ENCODE measurements around the gene TEAD3.

DNA sequence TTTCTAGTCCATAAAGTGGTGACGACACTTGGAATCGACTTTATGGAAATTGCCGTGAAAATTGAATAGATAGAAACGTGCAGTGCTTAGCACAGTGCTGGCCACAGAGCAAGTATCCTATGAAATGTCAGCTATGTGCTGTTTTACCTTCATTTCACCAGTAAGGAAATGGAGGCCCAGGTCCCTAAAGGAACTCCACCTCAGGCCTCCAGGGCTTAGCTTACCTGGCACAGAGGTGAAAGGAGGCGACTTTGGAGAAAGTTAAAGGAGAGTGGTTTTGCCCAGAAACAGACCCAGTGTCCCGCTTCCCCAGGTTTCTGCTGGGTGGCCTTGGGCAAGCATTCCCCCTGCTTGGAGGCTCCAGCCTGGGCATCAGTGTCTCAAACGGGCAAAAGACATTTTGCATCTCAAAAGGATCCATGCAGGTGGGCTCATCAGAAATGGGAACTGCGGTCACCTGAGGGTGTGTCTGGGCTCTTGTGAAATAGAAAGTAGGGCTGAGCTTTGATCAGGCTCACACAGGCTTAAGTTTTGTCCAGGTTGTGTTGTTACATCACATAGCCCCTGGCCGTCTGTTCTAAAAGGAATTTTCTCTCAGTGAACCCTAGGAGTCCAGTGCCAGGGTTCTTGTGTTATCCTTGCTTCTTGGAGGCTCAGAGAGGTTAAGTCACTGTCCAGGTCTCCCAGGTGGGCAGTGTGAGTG lies 22.6 kb upstream of the TEAD3 start:
- TF ChIP-seq, protein P1, sequence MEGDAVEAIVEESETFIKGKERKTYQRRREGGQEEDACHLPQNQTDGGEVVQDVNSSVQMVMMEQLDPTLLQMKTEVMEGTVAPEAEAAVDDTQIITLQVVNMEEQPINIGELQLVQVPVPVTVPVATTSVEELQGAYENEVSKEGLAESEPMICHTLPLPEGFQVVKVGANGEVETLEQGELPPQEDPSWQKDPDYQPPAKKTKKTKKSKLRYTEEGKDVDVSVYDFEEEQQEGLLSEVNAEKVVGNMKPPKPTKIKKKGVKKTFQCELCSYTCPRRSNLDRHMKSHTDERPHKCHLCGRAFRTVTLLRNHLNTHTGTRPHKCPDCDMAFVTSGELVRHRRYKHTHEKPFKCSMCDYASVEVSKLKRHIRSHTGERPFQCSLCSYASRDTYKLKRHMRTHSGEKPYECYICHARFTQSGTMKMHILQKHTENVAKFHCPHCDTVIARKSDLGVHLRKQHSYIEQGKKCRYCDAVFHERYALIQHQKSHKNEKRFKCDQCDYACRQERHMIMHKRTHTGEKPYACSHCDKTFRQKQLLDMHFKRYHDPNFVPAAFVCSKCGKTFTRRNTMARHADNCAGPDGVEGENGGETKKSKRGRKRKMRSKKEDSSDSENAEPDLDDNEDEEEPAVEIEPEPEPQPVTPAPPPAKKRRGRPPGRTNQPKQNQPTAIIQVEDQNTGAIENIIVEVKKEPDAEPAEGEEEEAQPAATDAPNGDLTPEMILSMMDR (IDR thresholded peaks at IDR 0.05): no peak
- no peak for TF ChIP-seq TCF7L2 (IDR thresholded peaks at IDR 0.05; ENCODE audit: low read depth, low read length)
